RWPE2 (cell line): ENCODE results near the gene USP31.

Experiments
- ATAC-seq: fragments of 200-7000 bp; cut with Tn5 transposase; 3 replicates; pipeline ENCODE4 v1.9.1; 2021; ENCODE audit warnings: low read depth
- DNase-seq: peaks from one replicate; pipeline ENCODE4 v3.0.0-alpha.2; 2020; ENCODE audit warnings: low spot score
- H3K27ac ChIP-seq: fragments of 450-650 bp; 2 replicates; pipeline ENCODE4 v1.5.1; 2017; ENCODE audit warnings: mild to moderate bottlenecking; ENCODE audit not compliant: poor library complexity, severe bottlenecking
- H3K27me3 ChIP-seq: fragments of 250-450 bp; sonication (Bioruptor Pico); 2 replicates; pipeline ENCODE4 v1.5.1; 2021; ENCODE audit warnings: mild to moderate bottlenecking, moderate library complexity; ENCODE audit not compliant: insufficient read depth, poor library complexity, severe bottlenecking
- H3K36me3 ChIP-seq: fragments of 250-450 bp; sonication (Bioruptor Pico); 2 replicates; pipeline ENCODE4 v1.5.1; 2020; ENCODE audit warnings: low read depth, mild to moderate bottlenecking, moderate library complexity
- H3K4me1 ChIP-seq: fragments of 250-450 bp; sonication (Bioruptor Pico); 2 replicates; pipeline ENCODE4 v1.5.1; 2021; ENCODE audit warnings: mild to moderate bottlenecking, moderate library complexity; ENCODE audit not compliant: insufficient read depth, poor library complexity, severe bottlenecking
- H3K4me3 ChIP-seq: fragments of 250-450 bp; sonication (Bioruptor Pico); 2 replicates; pipeline ENCODE4 v1.5.1; 2021; ENCODE audit warnings: mild to moderate bottlenecking, moderate library complexity; ENCODE audit not compliant: severe bottlenecking
- H3K9me3 ChIP-seq: fragments of 250-450 bp; sonication (Bioruptor Pico); 2 replicates; pipeline ENCODE4 v1.5.1; 2021; ENCODE audit warnings: mild to moderate bottlenecking, moderate library complexity; ENCODE audit not compliant: severe bottlenecking
- TF ChIP-seq, protein P1 (sequence below): fragments of 450-650 bp; IDR thresholded peaks from one replicate; pipeline ENCODE4 v1.5.1; 2017; ENCODE audit warnings: mild to moderate bottlenecking, moderate library complexity; ENCODE audit not compliant: poor library complexity, severe bottlenecking

Gene USP31

DNA sequence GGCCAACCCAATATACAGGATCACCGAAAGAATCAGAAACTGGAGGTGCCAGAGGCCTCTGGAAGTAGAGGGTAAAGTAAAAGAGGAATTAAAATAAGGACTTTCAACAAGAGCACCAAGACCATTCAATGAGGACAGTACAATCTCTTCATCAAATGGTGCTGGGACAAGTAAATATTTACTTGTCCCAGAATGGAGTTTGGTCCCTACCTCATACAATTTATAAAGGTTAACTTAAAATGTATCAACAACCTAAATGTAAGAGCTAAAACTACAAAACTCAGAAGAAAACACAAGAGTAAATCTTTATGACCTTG, 56.5 kb downstream of the USP31 start:
- ATAC-seq: no peak
- DNase-seq: no peak
- no peaks in the 10 kb centered on the region for H3K9me3 ChIP-seq
- H3K36me3 ChIP-seq: peaks cover 64% of the 10 kb centered on the region
- no peak overlapping the region for H3K27ac ChIP-seq
- no peaks in the 10 kb centered on the region for H3K27me3 ChIP-seq
- TF ChIP-seq, protein P1, sequence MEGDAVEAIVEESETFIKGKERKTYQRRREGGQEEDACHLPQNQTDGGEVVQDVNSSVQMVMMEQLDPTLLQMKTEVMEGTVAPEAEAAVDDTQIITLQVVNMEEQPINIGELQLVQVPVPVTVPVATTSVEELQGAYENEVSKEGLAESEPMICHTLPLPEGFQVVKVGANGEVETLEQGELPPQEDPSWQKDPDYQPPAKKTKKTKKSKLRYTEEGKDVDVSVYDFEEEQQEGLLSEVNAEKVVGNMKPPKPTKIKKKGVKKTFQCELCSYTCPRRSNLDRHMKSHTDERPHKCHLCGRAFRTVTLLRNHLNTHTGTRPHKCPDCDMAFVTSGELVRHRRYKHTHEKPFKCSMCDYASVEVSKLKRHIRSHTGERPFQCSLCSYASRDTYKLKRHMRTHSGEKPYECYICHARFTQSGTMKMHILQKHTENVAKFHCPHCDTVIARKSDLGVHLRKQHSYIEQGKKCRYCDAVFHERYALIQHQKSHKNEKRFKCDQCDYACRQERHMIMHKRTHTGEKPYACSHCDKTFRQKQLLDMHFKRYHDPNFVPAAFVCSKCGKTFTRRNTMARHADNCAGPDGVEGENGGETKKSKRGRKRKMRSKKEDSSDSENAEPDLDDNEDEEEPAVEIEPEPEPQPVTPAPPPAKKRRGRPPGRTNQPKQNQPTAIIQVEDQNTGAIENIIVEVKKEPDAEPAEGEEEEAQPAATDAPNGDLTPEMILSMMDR: no peak
- H3K4me1 ChIP-seq: no peaks in the 10 kb centered on the region
- no peak overlapping the region for H3K4me3 ChIP-seq

DNA sequence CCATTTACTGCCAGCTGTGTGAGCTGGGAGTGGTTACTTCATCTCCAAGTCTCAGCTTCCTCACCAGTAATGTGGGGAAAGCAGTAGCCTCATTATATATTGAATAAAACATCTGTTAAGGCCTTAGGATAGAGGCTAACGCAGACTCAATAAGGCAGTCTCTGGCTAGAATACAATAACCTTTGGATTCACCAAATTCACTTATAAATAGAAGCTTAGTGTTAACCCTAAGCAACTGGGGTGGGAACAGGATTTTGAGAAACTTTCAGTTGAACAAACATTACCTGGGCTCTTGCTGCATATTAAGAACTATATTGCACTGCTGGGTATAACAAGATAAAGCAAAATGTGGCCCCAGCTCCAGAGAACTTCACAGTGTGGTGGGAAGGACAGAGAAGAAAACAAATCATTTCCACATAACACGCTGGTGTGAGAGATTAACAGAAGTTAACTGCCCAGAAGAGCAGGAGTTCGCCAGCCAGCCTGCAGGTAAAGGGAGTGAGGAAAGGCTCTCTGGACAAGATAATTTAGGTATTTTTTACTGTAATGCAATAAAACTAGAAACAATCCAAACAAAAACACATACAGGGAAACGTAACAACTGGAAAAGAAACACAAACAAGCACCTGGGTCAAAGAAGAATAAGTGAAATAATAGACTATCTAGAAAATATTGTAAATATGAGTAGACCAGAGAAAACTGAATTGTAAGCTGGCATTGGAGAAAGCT, 57.0 kb downstream of the USP31 start:
- ATAC-seq (no peak), DNase-seq (no peak)
- Histone ChIP-seq H3K4me1 (no peaks in the 10 kb centered on the region), H3K36me3 (peaks cover 69% of the 10 kb centered on the region), H3K9me3 (no peaks in the 10 kb centered on the region), H3K27me3 (no peaks in the 10 kb centered on the region), H3K4me3 (no peak overlapping the region), H3K27ac (no peak overlapping the region)
- TF ChIP-seq, protein P1: no peak

DNA sequence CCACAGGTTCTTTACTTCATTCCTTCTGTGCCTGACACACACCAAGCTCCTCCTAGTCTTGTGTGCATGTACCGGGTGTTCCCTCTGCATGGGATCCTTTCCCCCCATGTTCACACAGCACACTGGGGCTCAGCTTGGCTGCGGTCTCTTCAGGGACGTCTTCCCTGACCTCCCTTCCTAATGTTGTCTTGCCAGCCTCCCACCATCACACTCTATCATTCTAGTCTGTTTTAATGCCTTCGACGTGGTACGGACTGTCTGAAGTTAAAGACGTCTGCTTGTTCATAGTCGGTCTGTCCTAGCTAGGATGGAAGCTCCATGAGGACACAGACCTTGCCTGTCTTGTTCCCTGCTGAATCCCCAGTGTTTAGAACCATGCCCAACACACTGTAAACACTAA, 60.1 kb downstream of the USP31 start:
- H3K4me3 ChIP-seq: no peak overlapping the region
- H3K9me3 ChIP-seq: no peaks in the 10 kb centered on the region
- H3K27ac ChIP-seq: no peak overlapping the region
- TF ChIP-seq, protein P1: no peak
- H3K36me3 ChIP-seq: peaks cover 94% of the 10 kb centered on the region
- no peaks in the 10 kb centered on the region for H3K4me1 ChIP-seq
- DNase-seq (no peak), ATAC-seq (no peak)
- no peaks in the 10 kb centered on the region for H3K27me3 ChIP-seq

DNA sequence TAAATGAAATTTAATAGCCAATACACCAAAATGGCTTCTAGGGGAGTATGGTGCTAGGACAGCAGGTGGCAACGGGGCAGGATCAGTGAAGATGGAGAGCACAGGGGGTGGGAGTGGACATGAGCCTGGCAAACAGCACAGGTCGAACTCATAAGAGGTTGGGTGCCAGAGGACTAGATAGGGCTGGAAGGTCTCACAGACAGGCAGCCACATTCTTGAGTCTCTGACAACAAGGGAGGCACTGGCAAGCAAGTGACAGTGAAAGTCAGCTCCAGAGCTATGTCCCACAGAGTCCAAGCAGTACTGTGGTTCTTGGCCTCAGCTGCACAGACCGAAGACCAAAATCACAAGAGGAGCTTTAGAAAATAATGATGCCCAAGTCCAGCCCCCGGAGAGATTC, 61.2 kb downstream of the USP31 start:
- H3K36me3 ChIP-seq: peaks cover 90% of the 10 kb centered on the region
- DNase-seq (no peak), ATAC-seq (no peak)
- no peaks in the 10 kb centered on the region for H3K9me3 ChIP-seq
- no peak overlapping the region for H3K4me3 ChIP-seq
- peaks cover 2% of the 10 kb centered on the region for H3K4me1 ChIP-seq
- TF ChIP-seq, protein P1: no peak
- H3K27me3 ChIP-seq: no peaks in the 10 kb centered on the region
- no peak overlapping the region for H3K27ac ChIP-seq

DNA sequence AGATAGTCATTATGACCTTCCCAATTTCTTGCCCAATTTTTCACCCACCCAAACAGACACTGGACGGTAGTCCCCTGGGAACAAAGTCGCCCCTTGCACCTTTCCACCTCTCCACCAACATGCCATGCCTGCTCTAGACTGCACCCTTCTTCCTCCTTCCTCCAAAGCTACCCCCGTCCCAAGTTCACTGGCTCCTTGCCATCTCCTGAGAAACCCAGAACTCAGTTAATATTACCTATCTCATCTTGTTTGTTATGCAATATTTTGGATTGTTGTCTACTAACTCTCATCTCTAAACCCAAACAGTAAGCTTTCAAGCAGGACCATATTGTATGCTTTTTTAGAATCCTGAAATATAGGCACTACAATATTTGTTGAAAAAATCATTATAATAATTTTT, 63.3 kb downstream of the USP31 start:
- TF ChIP-seq, protein P1: no peak
- ATAC-seq: no peak
- no peaks in the 10 kb centered on the region for H3K9me3 ChIP-seq
- no peaks in the 10 kb centered on the region for H3K27me3 ChIP-seq
- H3K4me1 ChIP-seq: peaks cover 19% of the 10 kb centered on the region
- DNase-seq: no peak
- H3K27ac ChIP-seq: no peak overlapping the region
- peaks cover 75% of the 10 kb centered on the region for H3K36me3 ChIP-seq
- H3K4me3 ChIP-seq: no peak overlapping the region
